D341Med (cell line): ENCODE results near the gene CUX1.
"Not testable (repeated sequence)": the region's sequence is repeated elsewhere in the genome, so short reads cannot be mapped to it uniquely, and the experiment has no call there.

Experiments used
- DNase-seq: peaks from one replicate; pipeline ENCODE4 v3.0.0; 2012; ENCODE audit warnings: low spot score

The CUX1 gene, protein sequence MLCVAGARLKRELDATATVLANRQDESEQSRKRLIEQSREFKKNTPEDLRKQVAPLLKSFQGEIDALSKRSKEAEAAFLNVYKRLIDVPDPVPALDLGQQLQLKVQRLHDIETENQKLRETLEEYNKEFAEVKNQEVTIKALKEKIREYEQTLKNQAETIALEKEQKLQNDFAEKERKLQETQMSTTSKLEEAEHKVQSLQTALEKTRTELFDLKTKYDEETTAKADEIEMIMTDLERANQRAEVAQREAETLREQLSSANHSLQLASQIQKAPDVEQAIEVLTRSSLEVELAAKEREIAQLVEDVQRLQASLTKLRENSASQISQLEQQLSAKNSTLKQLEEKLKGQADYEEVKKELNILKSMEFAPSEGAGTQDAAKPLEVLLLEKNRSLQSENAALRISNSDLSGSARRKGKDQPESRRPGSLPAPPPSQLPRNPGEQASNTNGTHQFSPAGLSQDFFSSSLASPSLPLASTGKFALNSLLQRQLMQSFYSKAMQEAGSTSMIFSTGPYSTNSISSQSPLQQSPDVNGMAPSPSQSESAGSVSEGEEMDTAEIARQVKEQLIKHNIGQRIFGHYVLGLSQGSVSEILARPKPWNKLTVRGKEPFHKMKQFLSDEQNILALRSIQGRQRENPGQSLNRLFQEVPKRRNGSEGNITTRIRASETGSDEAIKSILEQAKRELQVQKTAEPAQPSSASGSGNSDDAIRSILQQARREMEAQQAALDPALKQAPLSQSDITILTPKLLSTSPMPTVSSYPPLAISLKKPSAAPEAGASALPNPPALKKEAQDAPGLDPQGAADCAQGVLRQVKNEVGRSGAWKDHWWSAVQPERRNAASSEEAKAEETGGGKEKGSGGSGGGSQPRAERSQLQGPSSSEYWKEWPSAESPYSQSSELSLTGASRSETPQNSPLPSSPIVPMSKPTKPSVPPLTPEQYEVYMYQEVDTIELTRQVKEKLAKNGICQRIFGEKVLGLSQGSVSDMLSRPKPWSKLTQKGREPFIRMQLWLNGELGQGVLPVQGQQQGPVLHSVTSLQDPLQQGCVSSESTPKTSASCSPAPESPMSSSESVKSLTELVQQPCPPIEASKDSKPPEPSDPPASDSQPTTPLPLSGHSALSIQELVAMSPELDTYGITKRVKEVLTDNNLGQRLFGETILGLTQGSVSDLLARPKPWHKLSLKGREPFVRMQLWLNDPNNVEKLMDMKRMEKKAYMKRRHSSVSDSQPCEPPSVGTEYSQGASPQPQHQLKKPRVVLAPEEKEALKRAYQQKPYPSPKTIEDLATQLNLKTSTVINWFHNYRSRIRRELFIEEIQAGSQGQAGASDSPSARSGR (N-terminal part only)

GRCh38 chr7:101817471-101818286 lies at the start of gene CUX1:
Gene CUX1 (plus strand): TSS chr7:101817626. CDS start chr7:101817640, 14 bp downstream.
- no peak for DNase-seq

DNA sequence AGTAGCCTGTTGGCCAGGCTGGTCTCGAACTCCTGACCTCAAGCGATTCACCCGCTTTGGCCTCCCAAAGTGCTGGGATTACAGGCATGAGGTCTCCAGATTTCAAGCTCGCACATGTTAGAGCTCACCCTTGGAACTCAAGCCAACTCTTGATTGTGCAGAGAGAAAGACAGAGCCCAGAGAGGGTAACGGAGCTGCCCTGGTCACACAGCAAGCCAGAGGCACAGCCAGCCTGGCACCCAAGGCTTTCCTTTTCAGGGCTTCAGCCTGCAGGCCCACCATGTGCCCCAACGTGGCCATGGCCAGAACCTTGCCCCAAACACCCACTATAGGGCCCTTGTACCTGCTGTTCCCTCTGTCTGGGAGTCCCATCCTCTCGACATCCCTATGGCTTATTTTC lies 49.1 kb upstream of the CUX1 start:
- no peak for DNase-seq

DNA sequence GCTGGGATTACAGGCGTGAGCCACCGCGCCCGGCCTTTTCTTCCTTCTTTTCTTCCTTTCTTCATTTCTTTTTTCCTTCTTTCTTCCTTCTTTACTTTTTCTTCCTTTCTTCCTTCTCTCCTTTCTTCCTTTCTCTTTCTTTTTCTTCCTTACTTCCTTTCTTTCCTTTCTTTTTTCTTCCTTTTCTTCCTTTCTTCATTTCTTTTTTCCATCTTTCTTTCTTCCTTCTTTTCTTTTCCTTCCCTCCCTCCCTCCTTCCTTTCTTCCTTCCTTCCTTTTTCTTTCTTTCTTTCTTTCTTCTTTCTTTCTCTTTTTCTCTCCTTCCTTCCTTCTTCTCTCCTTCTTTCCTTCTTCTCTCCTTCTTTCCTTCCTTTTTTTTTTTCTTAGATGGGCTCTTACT lies 47.0 kb upstream of the CUX1 start:
- no peak for DNase-seq

DNA sequence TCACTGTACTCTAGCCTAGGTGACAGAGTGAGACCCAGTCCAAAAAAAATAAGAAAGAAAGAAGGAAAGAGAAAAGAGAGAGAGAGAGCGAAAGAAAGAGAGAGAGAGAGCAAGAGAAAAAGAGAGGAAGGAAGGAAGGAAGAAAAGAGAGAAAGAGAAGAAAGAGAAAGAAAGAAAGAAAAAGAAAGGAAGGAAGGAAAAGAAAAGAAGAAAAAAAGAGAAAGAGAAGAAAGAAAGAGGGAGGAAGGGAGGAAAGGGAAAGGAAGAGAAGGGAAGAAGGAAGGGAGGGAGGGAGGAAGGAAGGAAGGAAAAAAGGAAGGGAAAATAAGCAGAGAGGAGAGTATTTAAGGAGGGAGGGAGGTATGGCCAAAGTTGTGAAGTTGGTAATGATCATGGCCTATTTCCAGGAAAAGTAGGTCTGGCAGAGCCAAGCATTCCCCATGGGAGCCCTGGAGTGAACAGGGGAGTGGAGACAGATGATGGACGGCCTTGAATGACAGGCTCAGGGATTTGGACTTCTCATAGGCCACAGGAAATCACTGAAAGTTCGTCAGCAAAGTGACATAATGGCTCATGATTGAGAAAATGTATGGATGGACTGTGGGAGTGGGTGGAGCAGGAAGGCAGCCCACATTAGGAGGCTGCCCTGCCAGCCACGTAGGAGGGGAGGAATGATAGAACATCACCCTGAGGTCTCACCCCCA lies 44.8 kb upstream of the CUX1 start:
- DNase-seq: no peak

- no peak for DNase-seq
Measured at GRCh38 chr7:101775181-101775580, 42.2 kb upstream of the CUX1 start.

DNA sequence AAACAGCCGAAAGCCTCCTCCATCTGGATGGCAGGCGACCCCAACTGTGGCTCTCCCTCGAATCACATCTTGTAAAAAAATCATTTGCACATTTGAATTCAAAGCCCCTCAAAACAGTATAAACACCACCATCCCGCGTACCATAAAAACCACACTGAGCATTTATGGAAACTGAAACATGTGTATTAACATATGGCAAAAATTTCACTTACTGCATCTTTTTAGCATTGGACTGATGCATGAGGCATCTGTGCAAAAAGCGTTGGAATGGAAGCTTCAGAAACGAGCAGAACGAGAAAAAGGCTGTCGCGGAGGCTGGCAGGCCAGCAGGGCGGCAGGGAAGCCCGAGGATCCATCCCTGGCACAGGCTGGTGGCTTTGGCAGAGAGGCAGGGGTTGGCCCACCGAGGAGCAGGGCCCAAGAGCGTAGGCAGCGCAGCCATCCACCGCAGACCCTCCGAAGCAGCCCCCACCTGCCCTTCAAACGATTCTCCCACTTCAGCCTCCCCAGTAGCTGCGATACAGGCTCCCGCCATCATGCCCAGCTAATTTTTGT lies 39.3 kb upstream of the CUX1 start:
- DNase-seq: no peak

GRCh38 chr7:101779267-101779666 lies 38.2 kb upstream of the CUX1 start:
- no peak for DNase-seq

- no peak for DNase-seq
Measured at GRCh38 chr7:101780281-101780680, 37.1 kb upstream of the CUX1 start.

DNA sequence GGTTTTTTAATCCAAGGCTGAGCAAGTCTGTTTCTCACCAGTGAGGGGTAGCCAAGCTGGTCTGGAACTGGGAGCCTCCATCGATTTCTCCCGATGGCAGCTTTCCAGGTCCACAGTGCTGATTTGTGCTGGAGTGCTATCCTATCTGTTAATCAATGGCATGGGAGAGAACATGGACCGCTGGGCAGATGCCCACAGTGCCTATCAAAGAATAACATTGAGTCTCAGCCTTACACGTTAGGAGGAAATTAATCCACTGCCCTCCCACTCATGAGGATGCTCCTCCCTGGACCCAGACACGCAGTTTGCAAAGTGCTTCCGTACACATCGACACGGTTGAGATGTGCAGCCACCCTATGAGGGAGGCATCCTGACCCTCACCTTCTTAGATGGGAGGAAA lies 36.0 kb upstream of the CUX1 start:
- no peak for DNase-seq

- no peak for DNase-seq
Measured at GRCh38 chr7:101782476-101782875, 35.0 kb upstream of the CUX1 start.

- no peak for DNase-seq
Measured at GRCh38 chr7:101782896-101783295, 34.5 kb upstream of the CUX1 start.

DNA sequence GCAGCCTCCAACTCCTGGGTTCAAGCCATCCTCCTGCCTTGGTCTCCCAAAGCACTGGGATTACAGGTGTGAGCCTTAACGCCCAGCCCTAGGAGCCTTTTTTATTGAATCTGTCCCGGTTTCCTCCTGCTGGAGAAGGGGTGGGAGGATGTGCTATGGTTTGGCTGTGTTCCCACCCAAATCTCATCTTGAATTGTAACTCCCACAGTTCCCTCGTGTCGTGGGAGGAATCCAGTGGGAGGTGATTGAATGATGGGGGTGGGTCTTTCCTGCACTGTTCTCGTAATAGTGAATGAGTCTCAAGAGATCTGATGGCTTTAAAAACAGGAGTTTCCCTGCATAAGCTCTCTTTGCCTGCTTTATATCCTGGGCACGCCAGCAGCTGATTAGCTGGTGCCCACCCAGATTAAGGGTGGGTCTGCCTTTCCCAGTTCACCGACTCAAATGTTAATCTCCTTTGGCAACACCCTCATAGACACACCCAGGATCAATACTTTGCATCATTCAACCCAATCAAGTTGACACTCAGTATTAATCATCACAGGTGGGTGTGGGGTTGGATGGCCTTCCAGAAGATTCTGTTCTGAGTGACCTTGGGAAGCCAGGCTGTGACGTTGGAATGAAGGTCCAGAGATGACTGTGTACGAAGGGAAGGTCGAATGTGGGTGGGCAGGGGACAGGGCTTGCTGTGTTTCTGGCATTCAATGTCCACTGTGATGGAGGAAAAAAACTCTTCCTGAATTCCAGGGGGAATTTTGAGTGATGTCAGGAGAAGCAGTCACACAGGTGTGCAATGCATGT lies 33.8 kb upstream of the CUX1 start:
- DNase-seq: no peak

DNA sequence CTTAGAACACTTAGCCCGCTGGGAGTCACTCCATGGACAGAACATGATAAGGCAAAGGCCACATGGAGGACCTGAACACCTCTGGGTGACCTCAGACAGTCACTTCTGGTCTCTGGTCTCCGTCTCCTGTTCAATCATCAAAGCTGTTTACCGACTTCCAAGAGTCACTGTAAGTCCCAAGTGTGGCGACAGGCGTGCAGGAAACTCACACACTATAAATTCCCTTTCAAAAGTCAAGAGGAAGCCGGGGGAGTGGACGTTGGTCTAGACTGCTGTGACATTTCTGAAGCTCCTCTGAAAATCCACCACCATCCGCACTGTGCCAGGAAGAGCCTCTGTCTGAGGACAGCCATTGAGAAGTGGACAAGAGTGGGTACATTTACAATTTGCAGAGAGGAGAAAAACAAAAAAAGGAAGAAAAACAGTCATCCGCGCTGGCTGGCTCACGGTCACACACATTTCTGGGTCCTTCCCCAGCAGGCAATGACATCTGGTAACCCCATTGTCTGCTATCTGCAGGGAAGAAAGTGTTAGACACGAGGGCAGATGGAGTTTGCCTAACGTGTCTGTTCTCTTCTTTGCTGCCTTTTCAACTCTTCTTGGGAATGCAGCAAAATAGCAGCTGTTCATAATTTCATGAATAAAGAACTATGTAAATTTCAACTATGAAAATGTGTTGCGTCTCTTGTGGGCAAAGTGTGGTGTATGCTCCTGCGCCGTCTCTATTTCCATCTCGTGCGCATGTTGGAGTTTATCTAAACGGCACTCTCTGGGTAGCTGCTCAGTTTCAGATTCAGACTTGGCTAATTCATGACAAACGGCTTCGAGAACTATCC lies 32.9 kb upstream of the CUX1 start:
- DNase-seq: no peak

DNA sequence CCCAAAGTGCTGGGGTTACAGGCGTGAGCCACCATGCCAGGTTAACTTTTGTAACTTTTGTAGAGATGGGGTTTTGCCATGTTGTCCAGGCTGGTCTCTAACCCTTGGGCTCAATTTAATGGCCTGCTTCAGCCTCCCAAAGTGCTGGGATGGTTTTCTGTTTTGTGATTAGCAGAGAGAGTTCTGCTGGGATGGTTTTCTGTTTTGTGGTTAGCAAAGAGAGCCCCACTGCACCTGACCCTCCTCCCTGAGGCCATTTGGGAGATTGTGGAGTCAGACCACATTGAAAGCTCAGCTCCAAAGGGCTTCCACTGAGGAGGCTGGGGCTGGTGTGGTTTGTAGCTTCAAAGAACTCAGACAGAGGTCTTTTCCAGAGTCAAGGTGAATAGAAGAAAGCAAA lies 29.6 kb upstream of the CUX1 start:
- no peak for DNase-seq

DNA sequence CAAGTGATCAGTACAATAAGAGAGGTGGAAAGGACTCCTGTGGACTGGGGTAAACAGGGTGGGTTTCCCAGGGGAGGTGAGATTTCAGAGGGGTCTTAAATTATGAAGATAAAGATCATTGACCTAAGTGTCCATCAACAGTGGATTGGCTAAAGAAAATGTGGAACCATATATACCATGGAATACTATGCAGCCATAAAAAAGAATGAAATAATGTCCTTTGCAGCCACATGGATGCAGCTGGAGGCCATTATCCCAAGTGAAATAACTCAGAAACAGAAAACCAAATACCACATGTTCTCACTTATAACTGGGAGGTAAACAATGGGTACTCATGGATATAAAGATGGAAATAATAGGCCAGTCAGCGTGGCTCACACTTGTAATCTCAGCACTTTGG lies 28.9 kb upstream of the CUX1 start:
- DNase-seq: no peak

- no peak for DNase-seq
Measured at GRCh38 chr7:101790566-101791293, 26.7 kb upstream of the CUX1 start.

DNA sequence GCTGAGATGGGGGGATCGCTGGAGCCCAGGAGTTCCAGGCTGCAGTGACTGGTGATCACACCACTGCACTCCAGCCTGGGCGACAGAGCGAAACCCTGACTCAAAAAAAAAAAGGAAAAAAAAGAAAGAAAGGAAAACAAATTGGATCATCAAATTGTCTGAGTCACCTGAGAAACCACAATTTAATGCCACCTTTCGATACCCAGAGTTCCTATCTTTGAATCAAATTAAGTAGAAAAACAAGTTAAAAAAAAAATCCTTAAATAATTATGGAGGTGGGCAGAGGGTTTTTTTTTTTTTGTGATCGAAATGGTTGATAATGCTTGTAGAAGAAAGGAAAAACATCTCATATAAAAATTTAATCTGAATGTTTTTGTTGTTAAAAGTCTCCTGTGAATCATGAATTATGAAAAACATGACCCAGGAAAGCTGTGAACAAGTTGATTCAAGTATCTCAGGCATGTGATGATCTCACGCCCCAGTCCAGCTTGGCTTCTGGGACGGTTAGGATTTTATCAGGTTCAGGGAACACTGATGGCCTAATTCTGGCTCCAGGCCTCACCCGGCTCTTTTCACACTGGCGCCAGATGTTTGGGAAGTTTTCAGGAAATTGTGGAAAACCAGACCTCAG lies 25.3 kb upstream of the CUX1 start:
- no peak for DNase-seq

DNA sequence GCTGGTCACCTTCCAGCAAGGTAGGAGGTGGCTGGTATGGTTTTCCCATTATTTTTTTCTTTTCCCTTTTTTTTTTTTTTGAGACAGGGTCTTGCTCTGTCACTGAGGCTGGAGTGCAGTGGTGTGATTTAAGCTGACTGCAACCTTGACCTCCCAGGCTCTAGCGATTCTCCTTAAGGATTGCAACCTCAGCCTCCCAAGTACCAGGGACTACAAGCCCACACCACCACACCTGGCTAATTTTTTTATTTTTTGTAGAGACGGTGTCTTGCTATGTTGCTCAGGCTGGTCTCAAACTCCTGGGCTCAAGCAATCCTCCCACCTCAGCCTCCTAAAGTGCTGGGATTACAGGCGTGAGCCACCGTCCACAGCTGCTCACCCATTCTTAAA lies 24.7 kb upstream of the CUX1 start:
- DNase-seq: not testable (repeated sequence)
